Activated naive CD4-positive, alpha-beta T cell (primary cell): Measurements from ENCODE around the gene SNTN.

Source experiments
- DNase-seq, 4 experiments: peaks; one replicate each; lab custom pipeline; 2025; lab: John Stamatoyannopoulos, UW

SNTN gene

DNA sequence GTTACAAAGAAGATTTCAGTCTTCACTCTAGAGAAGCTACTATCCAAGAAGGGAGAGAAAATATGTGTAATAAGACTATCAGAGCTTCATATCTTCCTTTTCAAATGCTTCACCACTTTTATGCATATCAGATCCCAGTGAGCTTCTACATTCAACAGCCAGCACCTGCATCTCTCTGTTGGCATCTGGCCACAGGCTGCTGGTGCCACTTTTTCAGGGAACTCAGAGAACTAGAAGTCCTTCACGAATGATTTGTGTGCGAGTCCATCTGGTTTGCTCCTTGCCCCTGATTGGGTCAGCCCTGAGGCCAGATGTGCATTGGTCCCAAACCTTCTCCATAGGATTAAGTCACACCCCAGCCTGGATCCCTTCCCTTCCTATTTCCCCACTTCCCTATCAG is 22.1 kb downstream of the SNTN start:
- no peak for DNase-seq

DNA sequence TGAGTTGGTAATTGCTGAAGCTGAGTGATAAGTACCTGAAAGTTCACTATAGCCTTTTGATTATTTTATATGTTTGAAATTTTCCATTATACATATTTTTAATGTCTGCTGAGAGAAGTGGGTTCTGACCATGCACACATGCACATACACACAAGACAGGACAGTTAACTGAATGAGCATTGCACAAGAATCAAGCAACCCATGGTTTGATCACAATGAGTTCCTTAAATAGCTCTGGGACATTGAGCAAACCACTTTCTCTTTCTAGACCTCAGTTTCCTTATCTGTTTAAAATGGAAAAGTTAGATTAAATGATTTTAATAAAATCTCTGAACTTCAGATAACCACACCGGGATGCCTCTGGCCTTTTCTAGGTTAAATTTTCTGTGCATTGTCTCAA is 26.7 kb downstream of the SNTN start:
- no peak for DNase-seq

DNA sequence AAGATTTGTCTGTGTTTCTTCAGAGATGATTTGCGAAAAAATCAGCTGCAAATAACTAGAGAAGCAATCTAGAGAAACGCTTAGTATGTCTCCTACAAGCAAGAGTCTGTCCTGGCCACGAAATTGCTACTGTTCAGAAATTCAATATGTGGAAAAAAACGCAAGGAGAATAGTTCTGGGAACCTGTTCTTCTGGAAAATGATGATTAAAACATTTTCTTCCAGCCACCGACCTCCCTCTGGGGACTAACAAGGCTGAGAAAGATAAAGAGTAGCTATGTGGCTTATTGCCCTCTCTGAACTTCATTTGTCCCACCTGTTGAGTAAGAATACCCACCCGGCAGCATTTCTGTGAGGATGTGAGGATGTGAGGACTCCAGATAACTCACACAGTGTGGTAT is 31.6 kb downstream of the SNTN start:
- no peak for DNase-seq

DNA sequence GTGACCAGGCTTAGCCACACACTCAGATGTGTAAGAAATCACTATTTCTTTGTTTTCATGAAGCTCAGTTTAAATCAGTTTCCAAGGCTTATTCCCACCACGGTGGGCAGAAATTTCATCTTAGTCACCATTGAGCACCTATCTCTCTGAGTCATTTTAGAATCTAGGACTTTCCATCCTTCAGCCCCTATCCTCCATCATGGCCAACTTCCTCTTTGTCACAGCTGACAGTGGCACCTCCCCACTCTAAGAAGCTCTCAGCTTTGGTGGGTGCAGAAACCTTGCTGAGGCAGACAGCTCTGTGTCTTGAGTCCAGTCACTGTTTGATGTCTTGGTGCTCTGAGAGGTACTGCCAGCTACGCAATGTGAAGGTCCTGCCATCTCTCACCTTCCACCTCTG is 32.9 kb downstream of the SNTN start:
- no peak for DNase-seq

DNA sequence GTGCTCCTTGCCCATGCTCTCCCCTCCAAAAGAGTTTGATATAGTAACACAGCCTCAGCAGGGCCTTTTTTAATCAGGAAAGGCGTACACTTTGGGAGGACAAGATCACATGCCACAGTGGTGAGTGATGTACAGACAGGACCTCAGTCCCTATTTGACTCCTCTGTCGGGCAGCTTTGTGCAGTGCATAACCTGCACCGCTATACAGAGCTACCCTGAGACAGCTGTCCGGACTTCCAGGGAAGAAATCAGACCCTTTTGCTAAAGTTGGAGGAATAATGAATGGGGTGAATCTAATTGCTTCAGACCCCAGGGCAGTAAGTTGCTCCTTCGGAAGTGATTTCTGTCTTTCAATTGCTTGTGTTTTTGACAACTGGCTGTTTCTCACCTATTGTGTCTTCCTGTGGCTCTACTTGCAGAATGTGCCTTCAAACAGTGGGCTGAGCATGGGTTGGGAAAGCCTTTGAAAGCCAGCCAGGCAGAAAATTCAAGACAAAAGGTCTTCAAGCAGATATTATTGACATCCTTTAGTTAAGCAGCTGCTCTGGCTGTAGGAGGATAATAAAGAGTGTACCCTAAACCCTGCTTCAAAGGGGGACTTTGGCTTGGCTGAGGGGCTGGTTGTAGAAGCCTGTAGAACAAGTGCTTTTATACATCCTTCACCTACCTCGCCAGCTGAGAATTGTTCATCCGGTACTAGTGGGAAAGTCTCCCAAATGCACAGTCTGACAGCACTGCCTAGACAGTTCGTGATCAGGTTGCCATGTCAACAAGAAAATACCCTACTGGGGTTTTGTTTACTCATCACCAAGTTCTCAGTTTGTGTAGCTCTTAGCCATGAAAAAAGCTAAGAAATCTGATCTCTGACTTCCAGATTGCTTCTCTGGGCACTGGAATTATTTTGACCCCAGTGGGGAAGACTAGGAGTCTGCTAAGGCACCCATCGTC is 35.1 kb downstream of the SNTN start:
- DNase-seq: no peak

DNA sequence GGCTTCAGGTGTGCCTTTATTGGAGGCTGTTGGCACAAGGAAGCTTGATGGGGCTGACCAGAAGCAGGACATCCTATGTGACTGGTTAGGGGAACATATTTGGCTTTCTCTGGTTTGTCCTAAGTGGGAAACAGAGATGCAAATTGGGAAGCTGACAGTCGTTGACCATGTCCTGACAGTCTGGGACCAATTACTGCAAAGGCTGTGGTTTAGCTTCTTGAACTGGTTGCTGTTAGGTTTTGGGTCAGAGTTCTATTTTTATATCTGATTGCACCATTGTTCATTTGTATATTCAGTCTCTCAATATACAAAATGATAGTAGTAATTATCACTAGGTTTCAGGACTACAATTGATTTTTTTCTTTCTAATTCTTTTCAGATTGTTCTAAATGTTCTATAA is 36.8 kb downstream of the SNTN start:
- no peak for DNase-seq

DNA sequence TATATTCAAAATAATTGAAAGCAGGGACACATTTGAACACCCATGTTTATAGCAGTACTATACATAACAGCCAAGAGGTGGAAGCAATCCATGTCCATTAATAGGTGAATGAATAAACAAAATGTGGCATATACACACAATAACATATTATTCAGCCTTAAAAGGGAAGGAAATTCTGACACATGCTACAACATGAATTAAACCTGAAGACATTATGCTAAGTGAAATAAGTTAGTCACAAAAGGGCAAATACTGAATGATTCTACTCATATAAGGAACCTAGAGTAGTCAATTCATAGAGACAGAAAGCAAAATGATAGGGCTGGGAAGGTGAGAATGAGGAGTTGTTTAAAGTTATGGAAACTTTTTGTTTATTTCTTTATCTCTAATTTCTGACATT is 40.9 kb downstream of the SNTN start:
- DNase-seq: no peak

DNA sequence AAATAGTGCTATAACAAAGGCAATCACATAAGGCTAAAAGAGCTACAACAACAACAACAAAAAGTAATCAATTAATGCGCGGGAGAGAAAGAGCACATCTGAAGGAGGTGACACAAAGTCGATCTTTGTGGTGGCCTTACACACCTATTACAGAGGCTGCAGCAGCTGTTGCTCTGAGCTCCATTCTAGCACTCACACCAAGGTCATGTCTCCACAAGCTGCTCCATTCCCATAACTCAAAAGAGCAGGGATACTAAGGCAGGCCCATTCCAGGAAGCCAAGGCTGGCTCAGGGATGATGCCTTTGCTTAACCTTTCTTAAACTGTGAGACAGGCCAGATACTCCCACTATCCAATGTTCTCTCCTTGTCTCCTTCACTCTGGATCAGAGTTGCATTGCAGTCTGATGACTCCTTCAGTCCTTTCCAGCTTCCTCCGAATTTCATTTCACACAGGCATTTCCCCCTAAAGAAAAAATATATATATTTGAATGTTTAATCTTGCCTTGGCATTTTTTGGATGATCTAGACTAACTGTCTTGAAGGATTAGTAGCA is 52.7 kb downstream of the SNTN start:
- DNase-seq: no peak

DNA sequence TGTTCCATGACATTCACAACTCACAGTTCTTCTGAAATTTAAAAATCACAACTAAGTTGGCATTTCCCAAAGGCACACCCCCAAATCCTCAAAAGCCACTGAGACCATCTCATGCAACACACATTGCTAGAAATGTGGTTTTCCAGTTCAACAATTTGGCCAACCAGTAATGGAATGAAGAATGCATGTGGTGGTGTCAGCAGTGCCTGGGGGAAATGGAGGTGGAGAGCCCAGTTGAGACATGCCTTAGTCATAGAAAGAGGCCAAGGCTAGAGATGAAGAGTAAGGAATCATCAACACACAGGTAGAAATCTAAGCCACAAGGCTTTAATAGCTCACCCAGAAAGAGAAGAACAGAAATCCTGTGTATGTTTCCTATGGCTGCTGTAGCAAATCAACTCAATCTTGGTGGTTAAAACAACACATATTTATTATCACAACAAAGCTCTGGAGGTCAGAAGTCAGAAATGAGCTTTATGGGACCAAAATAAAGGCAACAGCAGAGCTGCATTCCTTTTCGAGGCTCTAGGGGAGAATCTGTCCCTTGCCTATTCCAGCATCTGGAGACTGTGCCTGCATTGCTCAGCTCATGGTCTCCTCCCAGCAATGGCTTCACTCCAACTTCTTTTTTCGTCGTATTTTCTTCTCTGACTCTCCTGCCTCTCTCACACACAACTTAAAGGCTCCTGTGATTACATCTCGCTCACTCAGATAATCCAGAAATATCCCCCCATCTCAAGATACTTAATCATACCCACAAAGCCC is 54.0 kb downstream of the SNTN start:
- no peak for DNase-seq

DNA sequence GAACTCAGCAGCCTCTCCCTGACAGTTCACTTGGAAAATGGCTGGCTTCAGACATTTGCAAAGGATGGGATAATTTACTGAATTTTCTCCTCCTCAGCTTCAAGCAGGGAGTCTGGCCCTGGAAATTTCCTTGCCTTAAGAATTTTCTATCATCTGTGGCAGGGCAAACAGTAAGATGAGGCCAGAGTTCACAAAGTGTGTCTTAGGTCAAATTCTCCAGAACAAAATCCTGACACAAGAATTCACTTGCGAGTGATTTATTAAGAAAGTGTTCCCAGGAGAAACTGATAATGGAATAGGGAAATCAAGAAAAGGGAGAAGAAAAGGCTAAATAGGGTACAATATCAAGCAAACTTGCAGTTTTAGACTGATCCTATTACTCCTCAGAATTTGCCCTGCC is 55.3 kb downstream of the SNTN start:
- no peak for DNase-seq

DNA sequence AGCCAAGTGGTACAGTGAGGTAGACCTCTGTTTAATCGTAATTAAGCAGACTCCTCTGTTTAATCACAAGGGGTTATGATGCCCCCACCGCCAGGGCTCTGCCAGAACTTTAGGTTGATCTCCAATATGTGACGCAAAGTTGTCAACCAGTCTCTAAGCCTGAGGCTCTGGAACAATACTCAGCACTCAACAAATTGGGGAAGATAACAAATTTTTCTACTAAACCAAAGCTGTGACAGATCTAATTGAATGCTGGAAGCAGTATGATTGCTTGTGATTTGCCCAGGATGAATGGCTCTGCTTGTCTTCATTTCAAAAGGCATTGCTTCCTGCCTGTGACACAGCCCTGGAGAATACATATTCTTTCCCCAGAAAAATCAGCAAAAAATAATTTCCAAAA is 57.1 kb downstream of the SNTN start:
- DNase-seq: no peak
